Measurements from ENCODE around the gene GUCA2B. TPM values are rescaled to one million over a fixed set of nuclear protein-coding genes. Genes with fewer than 3 reads are reported as not detected.

GUCA2B gene
- total and polyA plus RNA-seq, 4 donors: 1.2 to 78.5 TPM; not detected in 2

Other genes starting within 250 kb of the GUCA2B start
- 1 to 10 TPM; 5.2 to 6.3 TPM for gene HIVEP3, start 234.5 kb upstream of the GUCA2B start, total RNA-seq
- 1 to 10 TPM; 1.6 to 2.8 TPM for gene HIVEP3, start 234.5 kb upstream of the GUCA2B start, polyA plus RNA-seq
- gene GUCA2A, start 11.3 kb downstream of the GUCA2B start, total RNA-seq: not detected
- gene GUCA2A, start 11.3 kb downstream of the GUCA2B start, polyA plus RNA-seq: 10 to 100 TPM in 1 of 2 donors, 1 to 10 TPM in 1; 1.0 to 29.8 TPM
- 10 to 100 TPM; 44.4 to 64.2 TPM for gene FOXJ3, start 181.8 kb downstream of the GUCA2B start, total RNA-seq
- 10 to 100 TPM in 1 of 2 donors, 1 to 10 TPM in 1; 9.6 to 17.1 TPM for gene FOXJ3, start 181.8 kb downstream of the GUCA2B start, polyA plus RNA-seq
- 1 to 10 TPM in 1 of 2 donors, under 1 TPM in 1; 0.06 to 1.3 TPM for gene RIMKLA, start 227.4 kb downstream of the GUCA2B start, total RNA-seq
- gene RIMKLA, start 227.4 kb downstream of the GUCA2B start, polyA plus RNA-seq: under 1 TPM; 0.25 to 0.54 TPM

All from aorta (tissue), 4 donors.